Spleen (tissue), 11 donors: ENCODE data around the gene TSHZ2. TPM values are rescaled to one million over a fixed set of nuclear protein-coding genes. Genes with fewer than 3 reads are reported as not detected.

Experiments used
- DNase-seq: peaks from one replicate; pipeline ENCODE4 v3.0.0-alpha.2; 2020
- H3K27ac ChIP-seq, 8 donors: fragments of 200-600 bp; sonication (generic) in 7 of 8; 1 replicate in 4 of 8; 2 replicates in 4 of 8; pipeline versions ENCODE4 v1.5.0 to v1.8.0; 2016 to 2021; ENCODE audit warnings: inconsistent platforms in 4 of 8, mild to moderate bottlenecking in 4 of 8, moderate library complexity in 1 of 8
- H3K27me3 ChIP-seq, 7 donors: fragments of 200-600 bp; sonication (generic) in 6 of 7; replicated peaks in 1 of 7; 1 replicate in 4 of 7; 2 replicates in 3 of 7; pipeline versions ENCODE4 v1.5.0 to v1.8.0; 2016 to 2021; ENCODE audit warnings: inconsistent platforms in 3 of 7, mild to moderate bottlenecking in 1 of 7
- H3K36me3 ChIP-seq, 6 donors: fragments of 200-600 bp; sonication (generic) in 5 of 6; 1 replicate in 4 of 6; 2 replicates in 2 of 6; pipeline versions ENCODE4 v1.5.0 to v1.8.0; 2016 to 2021; ENCODE audit warnings: inconsistent platforms in 2 of 6
- H3K4me1 ChIP-seq, 6 donors: fragments of 200-600 bp; sonication (generic) in 5 of 6; 1 replicate in 3 of 6; 2 replicates in 3 of 6; pipeline versions ENCODE4 v1.5.0 to v1.8.0; 2016 to 2021; ENCODE audit warnings: inconsistent platforms in 3 of 6
- H3K4me3 ChIP-seq, 8 donors: fragments of 200-600 bp; sonication (generic) in 7 of 8; 1 replicate in 4 of 8; 2 replicates in 4 of 8; pipeline versions ENCODE4 v1.5.0 to v1.8.0; 2016 to 2021; ENCODE audit warnings: inconsistent platforms in 4 of 8, mild to moderate bottlenecking in 4 of 8, moderate library complexity in 2 of 8
- H3K9me3 ChIP-seq, 8 donors: fragments of 200-600 bp; sonication (generic) in 7 of 8; 1 replicate in 4 of 8; 2 replicates in 4 of 8; pipeline versions ENCODE4 v1.5.0 to v1.8.0; 2016 to 2021; ENCODE audit warnings: inconsistent platforms in 4 of 8
- POLR2A ChIP-seq, 3 donors: fragments of 450-650 bp; IDR thresholded peaks; one replicate each; pipeline ENCODE4 v1.5.1; 2017; ENCODE audit warnings: antibody characterized with exemption in 3 of 3, mild to moderate bottlenecking in 1 of 3
- POLR2AphosphoS5 ChIP-seq, 3 donors: sonication (generic); formaldehyde crosslinking; IDR thresholded peaks; one replicate each; pipeline ENCODE4 v1.5.1; 2017; ENCODE audit warnings: antibody characterized with exemption in 3 of 3
- WGBS, 5 donors: extraction: QIAGEN DNeasy Blood & Tissue Kit in 3 of 5; methylation state at CpG; one replicate each; pipeline versions ENCODE4 v1.1.5 to v1.1.7; 2013 to 2018; 5-methylcytosine and 5-hydroxymethylcytosine counted together
- intact Hi-C: fragments of 100-400 bp; cut with DNase I; formaldehyde crosslinking; loops from one replicate; pipeline ENCODE4 v1.15.0; 2023; ENCODE audit warnings: low total_unique reads
- polyA plus RNA-seq, 3 donors: library from polyadenylated mRNA; stranded (reverse); fragments of 200-250 nt; gene quantifications; one replicate each; pipeline ENCODE4 v1.2.1, GENCODE V29; 2013
- total RNA-seq, 7 donors: library from RNA; depleted of rRNA in 3 of 7; stranded (reverse); fragments of >200 nt in 3 of 7; fragmentation: NEBNext Ultra II Directional in 4 of 7; extraction: Animal tissue kit (Norgen Biotek cat#: 25700) in 4 of 7; gene quantifications; one replicate each; pipeline versions ENCODE4 v1.1.0 to v1.2.1, GENCODE V29; 2016 to 2021
- TF ChIP-seq, protein P1 (sequence below), 11 experiments: fragments of 200-600 bp in 7 of 11; fragments of 450-650 bp in 4 of 11; sonication (generic) in 4 of 11; IDR thresholded peaks in 8 of 11; conservative IDR thresholded peaks in 3 of 11; 1 replicate in 7 of 11; 2 replicates in 4 of 11; pipeline versions ENCODE4 v1.4.0 to v1.8.0; 2016 to 2021; ENCODE audit warnings: antibody characterized with exemption in 11 of 11, inconsistent platforms in 4 of 11, mild to moderate bottlenecking in 1 of 11
- donor health status: healthy with polysubstance abuse.
- donor health status: DM: no; HTN: no; CAD: no; lungs with moderate emphysema.
- donor health status: DM: no; HTN: no; CAD: no.
- donor health status: Bipolar disorder and iron deficiency.
- donor health status: healthy.
- donor health status: DM: no; HTN: no; CAD: no.
- donor health status: DM: yes; HTN: yes; CAD: no.

TSHZ2 gene
- total and polyA plus RNA-seq, 10 donors = 0.86 to 19.2 (median 15.7) TPM

DNA sequence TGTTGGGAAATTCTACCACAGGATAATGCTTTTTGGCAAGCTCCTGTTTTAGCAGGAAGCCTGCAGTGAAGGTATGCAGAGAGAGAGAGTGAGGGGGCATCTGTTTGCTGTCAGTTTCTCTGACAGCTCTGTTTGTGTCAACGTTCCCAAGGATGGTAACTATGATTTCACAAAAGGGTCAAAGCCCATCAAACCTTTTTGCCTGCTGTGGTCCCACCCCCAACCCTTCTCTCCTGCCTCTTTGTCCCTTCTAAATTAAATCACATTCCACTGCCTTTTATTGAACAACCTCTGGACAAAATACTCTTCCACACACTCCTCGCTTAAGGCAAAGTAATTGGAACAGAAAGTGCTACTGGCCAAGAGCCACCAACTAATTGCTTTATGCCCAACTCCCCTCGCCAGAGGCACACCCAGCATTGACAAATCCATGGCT is 128.3 kb downstream of the TSHZ2 start:
- H3K4me1 ChIP-seq = no peaks in the 10 kb centered on the region
- no peak overlapping the region for H3K27ac ChIP-seq
- TF ChIP-seq POLR2A (IDR thresholded peaks at IDR 0.05) (no peak), POLR2AphosphoS5 (IDR thresholded peaks at IDR 0.05) (no peak)
- H3K9me3 ChIP-seq = no peaks in the 10 kb centered on the region
- intact Hi-C loops = no loop called here
- no peaks in the 10 kb centered on the region for H3K27me3 ChIP-seq
- no peaks in the 10 kb centered on the region for H3K36me3 ChIP-seq
- H3K4me3 ChIP-seq = no peak overlapping the region
- 44 to 56% (median 50%) methylated on average over 3 of the region's 3 CpGs for WGBS, 5 donors
- no peak for DNase-seq

DNA sequence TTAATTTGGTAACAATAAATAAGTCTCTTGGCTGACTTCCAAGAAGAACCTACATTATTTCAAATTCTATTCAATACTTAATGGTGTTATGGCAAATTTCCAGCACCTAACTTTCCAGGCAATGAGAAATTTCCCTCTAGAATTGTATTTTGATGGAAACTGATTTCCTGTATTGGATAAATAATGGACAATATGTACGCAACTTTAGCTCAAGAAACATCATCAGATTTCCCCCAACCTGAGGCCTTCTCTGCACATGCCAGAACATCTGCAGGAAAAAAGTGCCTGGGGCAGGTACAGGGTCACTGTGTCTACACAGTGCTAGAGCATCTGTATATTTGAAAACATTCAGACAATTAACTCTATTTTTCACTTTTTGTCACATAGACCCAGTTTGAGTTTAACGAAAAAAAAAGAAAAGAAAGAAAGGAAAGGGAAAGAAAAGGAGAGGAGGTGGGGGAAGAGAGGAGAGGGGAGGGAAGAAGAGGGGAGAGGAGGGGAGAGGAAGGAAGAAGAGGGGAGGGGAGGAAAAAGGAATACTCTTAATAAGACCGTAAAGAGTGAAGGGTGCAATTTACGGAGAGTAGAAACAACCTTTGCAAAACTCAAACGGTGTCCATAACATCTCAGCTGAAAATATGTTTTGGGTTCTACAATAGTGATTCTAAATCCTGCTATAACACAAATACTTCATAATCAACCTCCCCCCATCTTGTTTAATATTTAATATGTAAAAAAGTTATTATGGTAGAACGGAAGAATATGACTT is 130.0 kb downstream of the TSHZ2 start:
- no peaks in the 10 kb centered on the region for H3K4me1 ChIP-seq
- no peak overlapping the region for H3K27ac ChIP-seq
- no peaks in the 10 kb centered on the region for H3K36me3 ChIP-seq
- H3K9me3 ChIP-seq = no peaks in the 10 kb centered on the region
- WGBS, 5 donors = 78 to 88% (median 82%) methylated on average over 6 of the region's 6 CpGs
- no peak for TF ChIP-seq POLR2A (IDR thresholded peaks at IDR 0.05)
- no peak for DNase-seq
- intact Hi-C loops = no loop called here
- no peak overlapping the region for H3K4me3 ChIP-seq
- H3K27me3 ChIP-seq = no peaks in the 10 kb centered on the region

DNA sequence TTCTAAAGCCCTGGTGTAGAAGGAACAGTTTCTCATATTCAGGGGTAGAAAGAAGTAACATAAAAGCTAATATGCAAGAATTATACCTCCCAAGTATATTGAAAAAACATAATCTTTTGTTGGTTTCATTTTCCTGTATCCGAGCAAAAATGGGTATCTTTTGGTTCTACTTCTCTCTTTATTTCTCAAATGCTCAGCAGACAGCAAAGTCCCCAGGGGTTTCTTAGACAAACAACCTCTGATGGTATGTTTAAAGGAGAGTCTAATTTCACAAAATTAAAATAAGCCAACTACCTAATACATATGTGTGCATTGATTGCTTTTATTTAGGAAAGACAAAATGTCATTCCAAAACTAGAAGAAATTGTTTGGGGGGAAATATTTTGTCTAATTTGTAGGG is 131.0 kb downstream of the TSHZ2 start:
- no peaks in the 10 kb centered on the region for H3K27me3 ChIP-seq
- no peak for DNase-seq
- no peak overlapping the region for H3K4me3 ChIP-seq
- no peaks in the 10 kb centered on the region for H3K9me3 ChIP-seq
- intact Hi-C loops = no loop called here
- H3K36me3 ChIP-seq = no peaks in the 10 kb centered on the region
- TF ChIP-seq POLR2AphosphoS5 (IDR thresholded peaks at IDR 0.05) = no peak
- TF ChIP-seq, protein P1, sequence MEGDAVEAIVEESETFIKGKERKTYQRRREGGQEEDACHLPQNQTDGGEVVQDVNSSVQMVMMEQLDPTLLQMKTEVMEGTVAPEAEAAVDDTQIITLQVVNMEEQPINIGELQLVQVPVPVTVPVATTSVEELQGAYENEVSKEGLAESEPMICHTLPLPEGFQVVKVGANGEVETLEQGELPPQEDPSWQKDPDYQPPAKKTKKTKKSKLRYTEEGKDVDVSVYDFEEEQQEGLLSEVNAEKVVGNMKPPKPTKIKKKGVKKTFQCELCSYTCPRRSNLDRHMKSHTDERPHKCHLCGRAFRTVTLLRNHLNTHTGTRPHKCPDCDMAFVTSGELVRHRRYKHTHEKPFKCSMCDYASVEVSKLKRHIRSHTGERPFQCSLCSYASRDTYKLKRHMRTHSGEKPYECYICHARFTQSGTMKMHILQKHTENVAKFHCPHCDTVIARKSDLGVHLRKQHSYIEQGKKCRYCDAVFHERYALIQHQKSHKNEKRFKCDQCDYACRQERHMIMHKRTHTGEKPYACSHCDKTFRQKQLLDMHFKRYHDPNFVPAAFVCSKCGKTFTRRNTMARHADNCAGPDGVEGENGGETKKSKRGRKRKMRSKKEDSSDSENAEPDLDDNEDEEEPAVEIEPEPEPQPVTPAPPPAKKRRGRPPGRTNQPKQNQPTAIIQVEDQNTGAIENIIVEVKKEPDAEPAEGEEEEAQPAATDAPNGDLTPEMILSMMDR (IDR thresholded peaks at IDR 0.05 in 8 of 11, conservative IDR thresholded peaks at IDR 0.05 in 3 of 11) = no peak
- no peak for TF ChIP-seq POLR2A (IDR thresholded peaks at IDR 0.05)
- no peaks in the 10 kb centered on the region for H3K4me1 ChIP-seq
- WGBS, 5 donors = 64 to 83% (median 74%) methylated on average over 1 of the region's 1 CpG
- no peak overlapping the region for H3K27ac ChIP-seq

DNA sequence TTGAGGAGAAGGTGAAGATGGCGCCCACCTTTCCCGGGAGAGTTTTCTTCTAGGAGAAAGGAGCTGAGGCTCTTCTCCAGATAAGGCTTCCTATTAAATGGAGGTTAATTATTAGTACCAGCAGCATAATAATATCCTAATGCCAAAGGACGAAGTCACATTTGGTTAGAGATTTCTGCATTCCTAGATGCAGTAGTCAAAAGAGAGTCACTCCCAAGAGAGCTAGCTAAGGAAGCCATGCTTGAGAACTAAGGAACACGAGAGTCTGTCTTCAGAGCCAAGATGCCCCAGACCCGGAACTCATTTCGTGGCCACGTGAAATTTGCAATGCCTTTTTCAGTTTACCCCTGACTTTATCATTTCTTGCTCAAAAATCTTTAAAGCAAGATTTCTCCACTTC is 132.7 kb downstream of the TSHZ2 start:
- DNase-seq = no peak
- Histone ChIP-seq H3K4me1 (no peaks in the 10 kb centered on the region), H3K36me3 (no peaks in the 10 kb centered on the region), H3K27me3 (no peaks in the 10 kb centered on the region), H3K9me3 (no peaks in the 10 kb centered on the region), H3K27ac (no peak overlapping the region), H3K4me3 (no peak overlapping the region)
- intact Hi-C loops = no loop called here
- no peak for TF ChIP-seq POLR2AphosphoS5 (IDR thresholded peaks at IDR 0.05)
- no peak for TF ChIP-seq POLR2A (IDR thresholded peaks at IDR 0.05)
- TF ChIP-seq, protein P1 (IDR thresholded peaks at IDR 0.05 in 8 of 11, conservative IDR thresholded peaks at IDR 0.05 in 3 of 11) = no peak
- WGBS, 5 donors = 85 to 92% (median 90%) methylated on average over 7 of the region's 7 CpGs

DNA sequence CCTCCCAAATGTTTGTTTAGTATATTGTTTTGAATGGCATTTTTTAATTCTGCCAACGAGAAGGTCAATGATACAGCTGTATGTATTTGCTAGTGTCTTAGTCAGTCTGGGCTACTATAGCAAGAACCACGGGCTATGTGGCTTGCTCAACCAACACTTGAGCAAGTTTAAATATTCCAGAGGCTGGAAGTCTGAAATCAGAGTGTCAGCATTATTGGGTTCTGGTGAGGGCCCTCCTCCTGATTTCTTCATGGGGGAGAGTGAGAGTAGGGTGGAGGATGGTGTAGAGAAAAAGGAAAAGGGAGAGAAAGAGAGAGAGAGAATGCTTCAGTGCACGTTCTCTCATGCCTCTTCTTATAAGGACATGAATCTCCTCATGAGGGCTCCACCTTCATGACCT is 144.6 kb downstream of the TSHZ2 start:
- no peak for DNase-seq
- WGBS, 5 donors = 63 to 74% (median 67%) methylated on average over 3 of the region's 3 CpGs
- no peaks in the 10 kb centered on the region for H3K9me3 ChIP-seq
- H3K4me3 ChIP-seq = no peak overlapping the region
- TF ChIP-seq POLR2A (IDR thresholded peaks at IDR 0.05) (no peak), POLR2AphosphoS5 (IDR thresholded peaks at IDR 0.05) (no peak)
- TF ChIP-seq, protein P1 (IDR thresholded peaks at IDR 0.05 in 8 of 11, conservative IDR thresholded peaks at IDR 0.05 in 3 of 11) = no peak
- intact Hi-C loops = no loop called here
- H3K4me1 ChIP-seq = no peaks in the 10 kb centered on the region
- no peaks in the 10 kb centered on the region for H3K27me3 ChIP-seq
- no peak overlapping the region for H3K27ac ChIP-seq
- no peaks in the 10 kb centered on the region for H3K36me3 ChIP-seq
